Measurements from ENCODE around the gene EDIL3.

- no peak for TF ChIP-seq CTCF (IDR thresholded peaks at IDR 0.05; ENCODE audit: low read depth, low read length)
- no peak for TF ChIP-seq EZH2phosphoT487 (IDR thresholded peaks at IDR 0.05; ENCODE audit: low read depth)
Observed at GRCh38 chr5:84382363-84383295, 2.1 kb downstream of the EDIL3 start.
